Lung (tissue), 16 donors: ENCODE results near the gene TBX3. TPM values are rescaled to one million over a fixed set of nuclear protein-coding genes. Genes with fewer than 3 reads are reported as not detected.
A peak's percentile ranks its signal among the peaks of the same experiment; 100 is the strongest.

Source experiments
- ATAC-seq: fragments of 200-7000 bp; cut with Tn5 transposase; one replicate; pipeline ENCODE4 v1.9.1; 2020; ENCODE audit warnings: moderate number of reproducible peaks; ENCODE audit not compliant: insufficient read depth, low FRiP score
- DNase-seq, 3 donors: peaks; one replicate each; pipeline ENCODE4 v3.0.0-alpha.2; 2013 to 2017
- H3K27ac ChIP-seq, 2 donors: one replicate each; pipeline ENCODE4 v1.5.1; 2013; ENCODE audit warnings: mild to moderate bottlenecking in 2 of 2, moderate library complexity in 2 of 2, control low read depth in 1 of 2, inconsistent platforms in 1 of 2, low read depth in 1 of 2, low read length in 1 of 2
- H3K27me3 ChIP-seq, 3 donors: one replicate each; pipeline ENCODE4 v1.5.1; 2013; ENCODE audit warnings: low read length in 2 of 3; ENCODE audit not compliant: control insufficient read depth in 3 of 3, insufficient read depth in 3 of 3
- H3K36me3 ChIP-seq, 4 donors: one replicate each; pipeline ENCODE4 v1.5.1; 2013; ENCODE audit warnings: low read length in 4 of 4, mild to moderate bottlenecking in 1 of 4, moderate library complexity in 1 of 4; ENCODE audit not compliant: control insufficient read depth in 4 of 4, insufficient read depth in 4 of 4
- H3K4me1 ChIP-seq, 5 donors: one replicate each; pipeline ENCODE4 v1.5.1; 2013; ENCODE audit warnings: low read length in 5 of 5, mild to moderate bottlenecking in 2 of 5, moderate library complexity in 1 of 5; ENCODE audit not compliant: control insufficient read depth in 5 of 5, insufficient read depth in 5 of 5
- H3K4me3 ChIP-seq: one replicate; pipeline ENCODE4 v1.5.1; 2013; ENCODE audit warnings: mild to moderate bottlenecking, control low read depth, moderate library complexity
- H3K9ac ChIP-seq, 2 donors: one replicate each; pipeline ENCODE4 v1.5.1; 2013; ENCODE audit warnings: low read length in 2 of 2, control low read depth in 1 of 2; ENCODE audit not compliant: insufficient read depth in 1 of 2
- H3K9me3 ChIP-seq, 4 donors: one replicate each; pipeline ENCODE4 v1.5.1; 2013; ENCODE audit warnings: low read length in 3 of 4, mild to moderate bottlenecking in 1 of 4, moderate library complexity in 1 of 4; ENCODE audit not compliant: control insufficient read depth in 4 of 4, insufficient read depth in 3 of 4
- CTCF ChIP-seq: IDR thresholded peaks from 2 replicates; pipeline ENCODE4 v1.5.1; 2012; ENCODE audit warnings: mild to moderate bottlenecking; ENCODE audit errors: control extremely low read depth, extremely low read depth
- WGBS, 2 donors: extraction: QIAGEN DNeasy Blood & Tissue Kit; methylation state at CpG; one replicate each; pipeline ENCODE4 v1.1.7; 2013; 5-methylcytosine and 5-hydroxymethylcytosine counted together
- long read RNA-seq, 5 donors: transcript quantifications; one replicate each; lab custom pipeline, GENCODE V29; 2026
- polyA plus RNA-seq, 2 donors: library from polyadenylated mRNA; stranded (reverse); fragments of 200-250 nt; gene quantifications; one replicate each; pipeline ENCODE4 v1.2.1, GENCODE V29; 2013
- total RNA-seq, 2 donors: library from RNA; depleted of rRNA in 1 of 2; stranded (reverse); fragments of >200 nt in 1 of 2; gene quantifications; one replicate each; pipeline ENCODE4 v1.2.1, GENCODE V29; 2014 to 2021
- donor health status: control.
- donor health status: control.
- donor health status: Bipolar disorder and iron deficiency.
- donor health status: healthy.
- donor health status: DM: yes; HTN: yes; CAD: no.

TBX3 gene
- total RNA-seq, result 100 to 1,000 TPM in 1 of 2 donors, 10 to 100 TPM in 1; 48.4 to 126 TPM
- 10 to 100 TPM; 19.3 to 30.8 TPM for polyA plus RNA-seq
- long read RNA-seq, donor 1, full-length matches to known transcripts, result 14 of 51 reads
- long read RNA-seq, donor 1, partial matches to known transcripts, result 37 of 51 reads
- long read RNA-seq, donor 1, other reads (novel, unspliced or antisense), result 0 of 51 reads
- long read RNA-seq, donor 2, full-length matches to known transcripts, result 8 of 19 reads
- long read RNA-seq, donor 2, partial matches to known transcripts, result 11 of 19 reads
- long read RNA-seq, donor 2, other reads (novel, unspliced or antisense), result 0 of 19 reads
- long read RNA-seq, donor 3, partial matches to known transcripts, result 5 of 7 reads
- long read RNA-seq, donor 3, other reads (novel, unspliced or antisense), result 0 of 7 reads
- long read RNA-seq, donor 4, full-length matches to known transcripts, result 6 of 20 reads
- long read RNA-seq, donor 4, partial matches to known transcripts, result 14 of 20 reads
- long read RNA-seq, donor 4, other reads (novel, unspliced or antisense), result 0 of 20 reads
- long read RNA-seq, donor 5, full-length matches to known transcripts, result 22 of 219 reads
- long read RNA-seq, donor 5, partial matches to known transcripts, result 197 of 219 reads
- long read RNA-seq, donor 5, other reads (novel, unspliced or antisense), result 0 of 219 reads

- peak within 1 kb of the TSS; percentile 79 for H3K4me3 ChIP-seq
- H3K36me3 ChIP-seq, result peaks cover 0 to 34% (median 5%) of the 10 kb centered on the region in 4 donors
- no peaks in the 10 kb centered on the region for H3K9me3 ChIP-seq
- peaks cover 0 to 49% (median 11%) of the 10 kb centered on the region in 5 donors for H3K4me1 ChIP-seq
- peak within 1 kb of the TSS; percentile 90 to 100 for H3K9ac ChIP-seq
- peak; percentile 0 for TF ChIP-seq CTCF
- peak within 1 kb of the TSS; percentile 86 to 96 for H3K27ac ChIP-seq
- H3K27me3 ChIP-seq, result peaks cover 0 to 69% (median 17%) of the 10 kb centered on the region in 3 donors
- DNase-seq, result peak; percentile 98 to 99 (median 99)
- 0 to 2% methylated on average over 63 to 76 of the region's 76 CpGs for WGBS, 2 donors
- peak; percentile 84 for ATAC-seq
These were observed at the start of gene TBX3 for GRCh38 chr12:114684098-114684869. Gene TBX3 (minus strand): TSS chr12:114684175. CDS start chr12:114683200, 975 bp downstream.

- H3K27ac ChIP-seq, result no peak overlapping the region
- no peak for TF ChIP-seq CTCF
- peaks cover 3 to 21% (median 5%) of the 10 kb centered on the region in 3 donors for H3K27me3 ChIP-seq
- no peak overlapping the region for H3K4me3 ChIP-seq
- H3K36me3 ChIP-seq, result no peaks in the 10 kb centered on the region
- 51 to 52% methylated on average over 4 of the region's 4 CpGs for WGBS, 2 donors
- peaks cover 0 to 2% (median 0%) of the 10 kb centered on the region in 4 donors for H3K9me3 ChIP-seq
- DNase-seq, result no peak
- ATAC-seq, result no peak
- H3K9ac ChIP-seq, result no peak overlapping the region
- H3K4me1 ChIP-seq, result peaks cover 0 to 5% (median 1%) of the 10 kb centered on the region in 5 donors
These were observed 48.6 kb upstream of the TBX3 start for GRCh38 chr12:114732426-114733030.

GRCh38 chr12:114729731-114730130 is 45.8 kb upstream of the TBX3 start:
- no peak for ATAC-seq
- Histone ChIP-seq H3K36me3 (no peaks in the 10 kb centered on the region), H3K4me3 (no peak overlapping the region), H3K27me3 (peaks cover under 1 to 9% (median 5%) of the 10 kb centered on the region in 3 donors), H3K4me1 (peaks cover 0 to 2% (median 0%) of the 10 kb centered on the region in 5 donors), H3K27ac (no peak overlapping the region), H3K9ac (no peak overlapping the region), H3K9me3 (no peaks in the 10 kb centered on the region)
- no peak for DNase-seq
- 80 to 91% methylated on average over 3 of the region's 3 CpGs for WGBS, 2 donors
- no peak for TF ChIP-seq CTCF
